GM18526 (cell line): Measurements from ENCODE around the gene GPM6B.

Experiments used
- POLR2A ChIP-seq: IDR thresholded peaks from 3 replicates; pipeline ENCODE4 v1.6.1; 2011; ENCODE audit not compliant: insufficient read length; ENCODE audit errors: extremely low read depth

GPM6B gene, protein sequence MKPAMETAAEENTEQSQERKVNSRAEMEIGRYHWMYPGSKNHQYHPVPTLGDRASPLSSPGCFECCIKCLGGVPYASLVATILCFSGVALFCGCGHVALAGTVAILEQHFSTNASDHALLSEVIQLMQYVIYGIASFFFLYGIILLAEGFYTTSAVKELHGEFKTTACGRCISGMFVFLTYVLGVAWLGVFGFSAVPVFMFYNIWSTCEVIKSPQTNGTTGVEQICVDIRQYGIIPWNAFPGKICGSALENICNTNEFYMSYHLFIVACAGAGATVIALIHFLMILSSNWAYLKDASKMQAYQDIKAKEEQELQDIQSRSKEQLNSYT

DNA sequence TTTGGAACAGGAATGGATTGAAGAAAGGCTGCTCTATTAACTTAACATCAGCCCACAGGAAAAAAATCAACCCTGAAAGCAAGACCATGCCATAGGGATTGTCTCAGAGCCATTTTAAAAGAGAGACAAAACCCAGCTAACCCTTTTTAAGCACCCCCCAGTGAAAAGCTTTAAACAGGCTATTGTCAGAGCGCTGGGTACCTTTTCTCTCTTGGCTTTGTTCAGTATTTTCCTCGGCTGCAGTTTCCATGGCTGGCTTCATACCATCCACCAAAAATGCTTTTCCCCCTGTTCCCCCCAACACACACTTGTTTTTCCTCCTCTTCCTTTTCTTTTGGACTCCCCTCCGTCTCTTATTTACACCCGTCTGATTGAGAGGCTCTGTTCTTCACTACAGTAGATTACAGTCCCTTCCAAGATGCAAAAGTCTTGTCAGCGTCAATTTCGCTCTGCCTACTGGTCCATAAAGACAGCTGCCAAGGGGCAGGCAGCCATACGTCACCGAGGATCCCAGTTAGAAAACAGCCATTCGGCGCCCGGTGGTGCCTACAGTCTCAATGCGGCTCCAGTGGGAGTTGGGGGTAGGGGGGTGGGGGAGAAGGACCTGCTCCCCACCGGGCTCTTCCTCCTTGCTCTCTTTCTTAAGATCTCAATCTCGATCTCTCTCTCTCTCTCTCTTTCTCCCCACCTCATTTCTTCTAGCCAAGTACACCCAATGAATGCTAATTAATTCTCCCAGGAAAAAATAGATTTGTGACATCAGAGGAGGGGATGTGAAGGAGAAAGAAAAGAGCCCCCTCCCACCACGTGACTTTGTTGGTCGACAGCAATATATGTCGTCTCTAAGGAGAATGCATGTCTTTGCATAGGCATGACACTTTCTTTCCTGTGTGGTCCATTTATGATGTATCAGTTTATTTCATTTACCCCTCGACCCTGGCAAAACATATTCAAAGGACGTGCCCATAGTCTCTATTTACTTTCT is at the start of gene GPM6B:
Gene GPM6B (minus strand): TSS at position 451 of the 985 bp plus-strand sequence. CDS start 189 bp downstream, at position 262.
- TF ChIP-seq POLR2A: no peak

DNA sequence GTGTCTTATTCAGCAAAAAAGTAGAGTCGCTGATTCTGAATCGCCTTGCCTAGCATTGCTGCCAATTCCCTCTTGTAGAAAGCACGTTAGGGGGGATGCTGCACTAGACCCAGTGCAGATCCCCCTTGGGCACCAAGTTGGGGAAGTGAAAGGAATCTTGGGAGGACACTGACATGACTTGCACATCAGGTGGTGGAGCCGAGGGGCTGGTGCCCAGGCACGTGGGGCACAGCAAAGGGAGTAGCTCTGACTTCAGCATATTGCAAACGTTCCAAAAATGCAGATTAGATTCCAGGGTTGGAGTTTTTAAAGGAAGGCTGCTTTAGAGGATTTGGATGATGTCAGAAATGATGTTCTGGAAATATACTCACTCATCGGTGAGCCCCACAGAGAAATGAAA is 47.4 kb upstream of the GPM6B start:
- no peak for TF ChIP-seq POLR2A

DNA sequence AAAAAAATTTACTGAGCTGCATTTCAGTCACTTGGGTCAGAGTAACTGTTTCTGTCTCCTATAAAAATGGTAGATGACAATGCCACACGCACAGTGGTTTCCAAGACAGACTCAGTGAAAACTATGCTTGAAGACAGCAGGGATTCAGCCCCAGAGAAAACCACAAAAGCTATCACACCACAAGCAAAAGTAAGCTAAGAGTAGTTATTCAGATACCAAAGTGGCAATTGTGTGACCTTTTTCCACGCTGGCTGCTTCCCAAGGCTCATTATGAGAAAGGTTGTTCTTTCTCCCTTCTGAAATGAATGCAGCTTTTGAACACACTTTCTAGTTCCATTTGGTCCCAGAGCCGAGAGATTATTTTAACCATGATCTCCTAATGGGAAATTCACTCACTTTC is 46.4 kb upstream of the GPM6B start:
- no peak for TF ChIP-seq POLR2A

DNA sequence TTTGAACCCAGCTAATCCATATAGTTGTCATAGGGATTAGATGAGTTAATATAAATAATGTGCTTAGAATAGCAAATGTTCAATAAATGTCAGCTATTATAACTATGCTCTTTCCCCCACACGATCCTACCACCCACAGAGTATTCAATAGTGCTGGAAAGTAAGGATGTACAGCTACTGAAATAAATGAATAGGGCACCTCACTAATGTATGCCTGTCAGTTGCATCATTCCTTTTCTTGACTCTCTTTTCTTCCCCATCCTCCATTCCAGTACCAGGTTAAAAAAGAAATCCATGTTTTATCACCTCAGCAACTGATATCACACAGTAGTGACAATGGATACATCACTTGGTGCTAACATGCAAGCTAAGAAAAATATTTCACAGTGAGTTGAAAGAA is 42.8 kb upstream of the GPM6B start:
- no peak for TF ChIP-seq POLR2A

DNA sequence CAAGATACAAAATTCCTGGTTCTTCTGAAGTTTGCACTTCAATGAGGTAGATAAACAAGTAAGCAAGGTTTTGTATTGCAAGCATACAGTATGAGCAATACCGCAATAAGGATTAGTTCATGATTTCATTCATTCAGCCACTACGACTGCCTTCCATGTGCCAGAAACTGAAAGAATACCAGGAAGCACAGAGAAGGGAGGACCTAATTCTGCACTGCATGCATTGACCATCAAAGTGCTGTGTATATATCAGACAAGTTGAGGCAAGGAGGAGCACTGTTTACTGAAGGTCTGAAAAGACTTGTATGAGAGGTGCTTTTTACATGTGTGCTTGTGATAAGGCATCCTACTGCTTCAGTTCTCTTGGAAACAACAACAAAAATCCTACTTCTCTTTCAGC is 40.9 kb upstream of the GPM6B start:
- no peak for TF ChIP-seq POLR2A

DNA sequence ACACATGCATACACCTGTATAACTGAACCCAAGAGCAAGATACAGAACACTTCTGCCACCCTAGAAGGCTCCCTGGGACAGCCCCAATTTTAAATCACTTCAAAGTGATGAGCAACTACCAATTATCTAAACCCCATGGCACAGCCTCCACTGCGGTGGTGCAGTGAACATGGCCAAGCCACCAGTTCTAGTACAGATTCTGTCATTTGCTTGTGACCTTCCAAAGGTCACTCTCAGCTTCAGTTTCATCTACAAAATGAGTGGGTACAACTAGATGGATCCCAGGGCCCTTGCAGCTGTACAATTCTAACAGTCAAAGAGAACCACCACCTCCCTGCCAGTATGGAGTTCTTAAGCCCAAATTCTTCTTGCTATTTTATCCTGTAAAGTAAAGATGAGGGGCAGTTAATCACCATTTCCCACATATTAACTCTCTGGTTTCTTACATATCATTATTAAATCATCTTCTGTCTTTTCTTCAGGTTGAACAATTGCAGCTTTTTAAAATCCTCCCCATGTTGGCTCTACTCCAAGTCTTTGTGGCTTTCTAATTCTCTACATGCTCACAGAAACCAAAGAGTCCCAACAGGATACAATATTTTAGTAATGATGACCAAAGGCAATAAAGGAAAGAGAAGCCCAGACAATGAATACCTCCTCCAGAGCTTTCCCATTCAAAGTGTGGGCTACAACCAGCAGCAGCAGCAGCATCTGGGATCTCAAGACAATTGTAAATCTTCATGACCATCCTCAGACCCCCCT is 39.0 kb upstream of the GPM6B start:
- TF ChIP-seq POLR2A: no peak

DNA sequence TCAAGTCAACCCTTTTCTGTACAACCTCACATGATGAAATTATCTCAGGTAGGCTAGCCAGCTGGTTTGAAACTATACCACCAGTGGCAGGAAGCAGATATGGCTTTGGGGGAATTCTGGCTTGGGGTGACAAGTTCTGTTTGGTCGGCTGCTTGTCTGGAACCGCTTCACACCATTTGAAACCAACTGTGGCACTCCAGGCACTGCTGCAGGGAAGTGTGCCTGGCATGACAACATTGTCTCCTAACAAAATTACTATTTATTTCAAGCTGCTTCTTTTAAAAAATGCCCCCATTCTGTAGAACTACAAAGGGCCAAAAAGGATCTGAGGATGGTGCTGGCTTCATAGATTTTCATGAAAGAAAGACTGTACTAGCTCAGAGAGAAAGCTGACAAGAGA is 37.1 kb upstream of the GPM6B start:
- TF ChIP-seq POLR2A: no peak

DNA sequence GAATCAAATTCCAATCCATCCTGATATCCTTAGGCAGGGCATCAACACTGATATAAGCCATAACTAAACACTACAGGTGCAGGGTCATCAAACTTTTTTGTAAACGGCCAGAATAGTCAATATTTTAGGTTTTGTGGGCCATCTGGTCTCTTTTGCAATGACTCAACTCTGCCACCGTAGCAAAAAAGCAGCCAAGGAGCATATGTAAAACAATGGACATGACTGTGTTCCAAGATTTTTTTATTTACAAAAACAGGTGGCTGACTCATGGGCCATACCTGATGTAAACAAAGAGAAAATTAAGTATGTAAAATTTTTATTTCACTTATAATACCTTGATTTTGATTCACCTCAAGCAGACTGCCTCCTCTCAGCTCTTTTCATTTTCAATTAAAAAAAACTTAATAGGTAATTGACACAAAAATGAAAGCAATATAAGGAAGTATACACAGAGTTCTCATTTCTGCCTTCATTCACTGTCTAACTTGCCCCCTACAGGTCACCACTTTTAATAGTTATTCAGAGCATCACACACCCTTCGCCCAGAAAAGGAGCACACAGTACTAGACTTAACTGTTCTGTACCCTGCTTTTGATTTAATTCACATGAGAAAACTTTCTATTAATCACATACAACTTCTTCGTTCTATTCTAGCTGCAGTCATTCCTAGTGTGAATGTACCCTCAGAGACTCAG is 35.3 kb upstream of the GPM6B start:
- TF ChIP-seq POLR2A: no peak

DNA sequence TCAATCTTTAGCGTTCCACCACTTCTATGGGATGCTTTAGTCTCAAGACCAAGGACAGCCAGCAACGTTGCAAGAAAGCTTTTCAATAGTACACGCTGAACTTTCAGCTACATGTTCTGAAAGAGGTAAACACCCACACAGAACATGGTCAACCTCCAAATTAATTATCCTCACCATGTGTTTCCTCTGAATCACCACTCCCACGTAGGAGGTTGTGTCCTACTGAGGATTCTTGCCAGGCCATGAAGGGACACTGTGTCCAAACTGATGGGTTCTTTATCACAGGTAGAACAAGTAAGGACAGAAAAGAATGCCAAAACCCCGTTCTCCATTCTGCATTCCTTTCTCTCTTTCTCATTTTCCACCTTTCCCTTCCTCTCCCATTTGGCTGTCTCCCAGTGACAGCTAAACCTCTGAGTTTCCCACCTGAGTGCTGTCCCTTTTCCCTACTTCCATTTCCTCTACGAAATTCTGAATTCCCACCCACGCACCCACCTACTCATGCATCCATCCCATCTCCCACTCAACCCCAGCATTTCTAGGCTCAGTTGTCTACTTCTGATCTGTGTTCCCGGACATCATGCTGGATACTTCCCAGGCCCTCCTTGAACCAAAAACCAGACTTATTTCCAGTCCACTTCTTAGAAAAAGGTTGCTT is 29.0 kb upstream of the GPM6B start:
- TF ChIP-seq POLR2A: no peak

DNA sequence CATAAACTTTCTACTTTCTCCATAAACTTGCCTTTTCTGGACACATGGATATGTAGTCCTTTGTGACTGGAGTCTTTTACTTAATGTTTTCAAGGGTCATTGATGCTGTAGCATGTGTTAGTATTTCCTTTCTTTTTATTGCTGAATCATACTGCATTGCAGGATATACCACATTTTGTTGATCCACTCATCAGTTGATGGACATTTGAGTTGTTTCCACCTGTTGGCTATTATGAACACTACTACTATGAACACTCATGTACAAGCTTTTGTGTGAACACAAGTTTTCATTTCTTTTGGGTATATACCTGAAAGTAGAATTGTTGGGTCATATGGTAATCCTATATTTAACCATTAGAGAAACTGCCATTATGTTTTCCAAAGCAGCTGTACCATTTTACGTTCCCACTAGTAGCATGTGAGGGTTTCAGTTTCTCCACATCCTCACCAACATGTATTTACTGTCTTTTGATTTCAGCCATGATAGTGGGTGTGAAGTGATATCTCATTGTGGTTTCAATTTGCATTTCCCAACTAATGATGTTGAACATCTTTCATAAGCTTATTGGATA is 26.3 kb upstream of the GPM6B start:
- no peak for TF ChIP-seq POLR2A

DNA sequence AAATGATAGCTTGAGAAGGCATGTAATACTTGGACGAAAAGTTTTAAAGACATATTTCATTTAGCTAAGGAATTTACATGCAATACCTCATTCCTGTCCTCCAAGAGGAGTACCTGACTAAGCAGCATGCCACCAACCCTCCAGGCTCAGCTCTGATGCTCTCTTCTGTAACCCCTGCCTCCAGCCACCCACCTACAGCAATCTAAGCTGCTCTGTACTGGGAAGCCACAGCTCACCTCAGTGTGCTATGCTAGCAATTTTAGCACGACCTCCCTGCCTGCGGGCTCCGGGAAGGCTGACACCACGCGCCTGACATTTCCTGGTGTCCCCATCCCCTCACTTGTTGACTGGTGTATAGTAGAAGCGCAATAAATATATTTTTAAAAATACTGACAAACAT is 23.2 kb upstream of the GPM6B start:
- TF ChIP-seq POLR2A: no peak

DNA sequence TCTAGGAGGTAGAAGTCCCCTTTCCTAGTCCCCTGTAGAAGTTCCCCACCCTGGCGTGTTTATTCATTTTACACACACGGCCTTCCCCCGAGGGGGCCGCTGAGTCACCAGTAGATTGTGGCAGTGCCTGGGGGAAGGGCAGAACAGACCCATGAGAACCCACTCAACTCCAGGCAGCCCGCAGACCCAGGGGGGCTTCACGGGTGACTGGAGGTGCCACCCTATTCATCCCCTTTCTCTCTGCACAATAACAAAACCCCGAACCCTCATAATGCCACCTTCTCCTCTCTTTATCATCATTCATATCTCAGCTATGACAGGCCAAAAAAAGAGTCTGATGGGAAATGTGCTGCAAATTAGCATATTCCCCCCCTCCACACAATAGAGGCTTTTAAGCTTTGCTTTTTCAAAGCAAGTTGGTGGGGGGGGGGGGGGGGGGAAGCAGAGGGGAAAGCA is 20.4 kb upstream of the GPM6B start:
- no peak for TF ChIP-seq POLR2A

DNA sequence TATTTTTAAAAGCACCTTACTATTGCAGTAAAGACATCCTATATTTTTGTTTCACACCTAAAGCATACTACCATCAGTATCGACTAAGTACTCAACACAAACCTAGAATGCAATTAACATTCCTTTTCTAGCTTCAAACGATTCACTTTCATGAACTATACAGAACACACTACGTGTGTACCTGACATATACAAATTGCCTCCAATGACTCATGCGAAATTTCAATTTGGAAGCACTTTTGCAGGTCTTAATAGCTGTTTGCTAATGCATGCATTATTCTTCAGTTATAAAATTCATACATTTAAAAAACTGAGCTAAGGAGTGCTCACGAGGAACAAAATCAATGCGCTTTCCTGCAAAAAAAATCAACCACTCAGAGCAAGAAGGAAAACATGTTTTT is 19.7 kb upstream of the GPM6B start:
- no peak for TF ChIP-seq POLR2A

DNA sequence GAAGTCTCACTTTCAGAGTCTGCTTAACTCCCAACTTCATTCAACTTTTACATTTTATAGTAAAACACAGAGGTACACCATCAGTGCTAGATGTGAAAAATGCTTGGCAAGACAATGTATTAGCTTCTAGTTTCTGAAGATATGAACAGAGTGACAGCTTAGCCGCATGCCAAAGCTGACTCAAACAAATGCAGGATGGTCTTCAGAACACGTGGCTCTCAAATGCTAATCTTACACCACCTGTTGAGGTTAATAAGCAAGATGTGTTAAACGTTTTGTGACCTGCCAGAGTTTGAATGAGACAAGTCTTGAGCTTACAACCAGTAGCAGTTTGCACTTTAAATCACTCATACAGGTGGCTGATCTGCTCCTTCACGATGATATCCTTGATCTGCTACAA is 18.9 kb upstream of the GPM6B start:
- TF ChIP-seq POLR2A: no peak

DNA sequence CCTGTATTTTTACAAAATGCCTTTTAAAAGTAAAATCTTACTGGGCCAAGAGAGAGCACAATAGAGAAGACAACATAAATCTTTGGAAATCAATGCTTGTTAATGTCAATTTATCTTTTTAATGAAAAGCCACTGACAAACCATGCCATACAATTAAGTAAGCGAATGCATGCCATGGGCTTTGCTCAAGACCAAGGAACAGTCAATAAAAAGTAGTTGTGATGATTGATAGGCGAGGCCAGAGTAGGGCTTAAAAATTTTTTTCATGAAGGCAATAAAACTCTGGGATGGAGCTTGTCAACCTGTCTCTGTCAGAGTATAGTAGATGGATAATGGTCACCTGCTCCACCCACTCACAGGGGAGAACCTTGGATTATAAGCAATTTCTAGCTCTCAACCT is 17.5 kb upstream of the GPM6B start:
- TF ChIP-seq POLR2A: no peak
